ENCODE results near the gene NR2C2AP. TPM values are rescaled to one million over a fixed set of nuclear protein-coding genes. Genes with fewer than 3 reads are reported as not detected.

The NR2C2AP gene
- total RNA-seq, 1 donor from 2014 or later: 15.2 TPM

DNA sequence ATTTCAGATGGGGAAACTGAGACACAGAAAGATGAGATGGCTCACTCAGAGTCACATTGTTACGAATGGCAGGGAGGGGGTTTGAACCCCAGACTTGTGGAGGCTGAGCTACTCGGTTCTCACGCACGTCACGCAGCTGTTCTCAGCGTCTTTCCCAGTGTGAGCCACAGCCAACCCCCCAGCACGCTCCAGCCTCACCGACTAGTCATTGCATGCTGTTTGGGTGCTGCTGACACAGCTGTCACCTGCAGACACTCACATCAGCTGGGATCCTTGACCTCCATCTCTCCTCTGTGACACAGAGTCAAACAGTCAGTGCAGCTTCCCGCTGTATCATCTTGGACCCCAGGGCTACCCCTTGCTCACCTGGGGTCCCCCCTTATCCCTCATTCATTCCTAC lies 6.2 kb upstream of the NR2C2AP start:
- H3K4me1 Mint-ChIP-seq (ENCODE audit: unreplicated experiment): no peaks in the 10 kb centered on the region
- TF ChIP-seq, protein P1, sequence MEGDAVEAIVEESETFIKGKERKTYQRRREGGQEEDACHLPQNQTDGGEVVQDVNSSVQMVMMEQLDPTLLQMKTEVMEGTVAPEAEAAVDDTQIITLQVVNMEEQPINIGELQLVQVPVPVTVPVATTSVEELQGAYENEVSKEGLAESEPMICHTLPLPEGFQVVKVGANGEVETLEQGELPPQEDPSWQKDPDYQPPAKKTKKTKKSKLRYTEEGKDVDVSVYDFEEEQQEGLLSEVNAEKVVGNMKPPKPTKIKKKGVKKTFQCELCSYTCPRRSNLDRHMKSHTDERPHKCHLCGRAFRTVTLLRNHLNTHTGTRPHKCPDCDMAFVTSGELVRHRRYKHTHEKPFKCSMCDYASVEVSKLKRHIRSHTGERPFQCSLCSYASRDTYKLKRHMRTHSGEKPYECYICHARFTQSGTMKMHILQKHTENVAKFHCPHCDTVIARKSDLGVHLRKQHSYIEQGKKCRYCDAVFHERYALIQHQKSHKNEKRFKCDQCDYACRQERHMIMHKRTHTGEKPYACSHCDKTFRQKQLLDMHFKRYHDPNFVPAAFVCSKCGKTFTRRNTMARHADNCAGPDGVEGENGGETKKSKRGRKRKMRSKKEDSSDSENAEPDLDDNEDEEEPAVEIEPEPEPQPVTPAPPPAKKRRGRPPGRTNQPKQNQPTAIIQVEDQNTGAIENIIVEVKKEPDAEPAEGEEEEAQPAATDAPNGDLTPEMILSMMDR (conservative IDR thresholded peaks at IDR 0.05): no peak
- no peak for DNase-seq (ENCODE audit: extremely low spot score, unreplicated experiment)
- H3K9me3 Mint-ChIP-seq: no peaks in the 10 kb centered on the region
- no peak overlapping the region for H3K27ac Mint-ChIP-seq
- peaks cover 74% of the 10 kb centered on the region for H3K27me3 Mint-ChIP-seq
- no peaks in the 10 kb centered on the region for H3K36me3 Mint-ChIP-seq
- H3K4me3 Mint-ChIP-seq: no peak overlapping the region

DNA sequence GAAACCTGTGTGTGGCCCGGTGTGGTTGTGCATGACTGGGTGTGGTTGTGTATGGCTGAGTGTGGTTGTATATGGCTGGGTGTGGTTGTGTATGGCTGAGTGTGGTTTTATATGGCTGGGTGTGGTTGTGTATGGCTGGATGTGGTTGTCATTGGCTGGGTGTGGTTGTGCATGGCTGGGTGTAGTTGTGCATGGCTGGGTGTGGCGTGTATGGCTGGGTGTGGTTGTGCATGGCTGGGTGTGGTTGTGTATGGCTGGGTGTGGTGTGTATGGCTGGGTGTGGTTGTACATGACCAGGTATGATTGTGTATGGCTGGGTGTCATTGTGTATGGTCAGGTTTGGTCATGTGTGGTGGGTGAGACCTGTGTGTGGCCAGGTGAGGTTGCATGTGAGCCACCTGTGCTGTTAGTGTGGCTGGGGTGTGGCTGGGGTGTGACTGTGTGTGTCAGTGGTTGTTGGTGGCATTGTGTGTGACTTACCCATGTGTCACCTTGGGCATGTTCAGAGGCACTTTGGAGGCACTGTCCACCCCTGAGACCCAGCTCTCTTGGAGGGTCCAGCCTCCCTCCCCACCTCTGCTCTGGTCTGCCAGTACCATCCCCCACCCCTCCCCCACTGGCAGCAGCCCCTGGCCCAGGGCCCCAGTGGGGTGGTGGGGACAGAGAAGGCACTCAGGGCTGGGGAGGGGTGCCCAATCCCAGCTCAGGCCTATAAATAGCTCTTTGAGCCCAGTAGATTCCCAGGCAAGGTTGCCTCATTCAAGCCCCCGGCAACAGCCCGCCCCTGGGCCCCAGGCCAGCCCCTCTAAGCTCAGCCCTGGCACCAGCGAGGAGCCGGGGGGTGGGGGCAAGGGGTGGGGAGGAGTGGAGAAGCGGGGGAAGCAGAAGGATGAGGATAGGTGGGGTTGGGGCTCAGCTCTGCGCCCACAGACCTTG lies 4.7 kb upstream of the NR2C2AP start:
- Mint-ChIP-seq H3K4me3 (no peak overlapping the region), H3K9me3 (no peaks in the 10 kb centered on the region), H3K4me1 (ENCODE audit: unreplicated experiment) (no peaks in the 10 kb centered on the region), H3K36me3 (no peaks in the 10 kb centered on the region), H3K27ac (no peak overlapping the region), H3K27me3 (peaks cover 59% of the 10 kb centered on the region)
- no peak for DNase-seq (ENCODE audit: extremely low spot score, unreplicated experiment)
- TF ChIP-seq, protein P1 (conservative IDR thresholded peaks at IDR 0.05): no peak

- peaks cover 51% of the 10 kb centered on the region for H3K27me3 Mint-ChIP-seq
- H3K36me3 Mint-ChIP-seq: no peaks in the 10 kb centered on the region
- TF ChIP-seq, protein P1 (conservative IDR thresholded peaks at IDR 0.05): no peak
- no peak overlapping the region for H3K4me3 Mint-ChIP-seq
- DNase-seq (ENCODE audit: extremely low spot score, unreplicated experiment): no peak
- no peak overlapping the region for H3K27ac Mint-ChIP-seq
- no peaks in the 10 kb centered on the region for H3K9me3 Mint-ChIP-seq
- peaks cover 8% of the 10 kb centered on the region for H3K4me1 Mint-ChIP-seq (ENCODE audit: unreplicated experiment)
Observed at GRCh38 chr19:19206938-19207337, 3.7 kb upstream of the NR2C2AP start.

GRCh38 chr19:19205416-19206410 lies 2.5 kb upstream of the NR2C2AP start:
- TF ChIP-seq, protein P1 (conservative IDR thresholded peaks at IDR 0.05): no peak
- Mint-ChIP-seq H3K27ac (no peak overlapping the region), H3K36me3 (no peaks in the 10 kb centered on the region), H3K4me1 (ENCODE audit: unreplicated experiment) (peaks cover 8% of the 10 kb centered on the region), H3K27me3 (peaks cover 39% of the 10 kb centered on the region), H3K9me3 (no peaks in the 10 kb centered on the region), H3K4me3 (peak overlapping the region; percentile 11)
- DNase-seq (ENCODE audit: extremely low spot score, unreplicated experiment): no peak

DNA sequence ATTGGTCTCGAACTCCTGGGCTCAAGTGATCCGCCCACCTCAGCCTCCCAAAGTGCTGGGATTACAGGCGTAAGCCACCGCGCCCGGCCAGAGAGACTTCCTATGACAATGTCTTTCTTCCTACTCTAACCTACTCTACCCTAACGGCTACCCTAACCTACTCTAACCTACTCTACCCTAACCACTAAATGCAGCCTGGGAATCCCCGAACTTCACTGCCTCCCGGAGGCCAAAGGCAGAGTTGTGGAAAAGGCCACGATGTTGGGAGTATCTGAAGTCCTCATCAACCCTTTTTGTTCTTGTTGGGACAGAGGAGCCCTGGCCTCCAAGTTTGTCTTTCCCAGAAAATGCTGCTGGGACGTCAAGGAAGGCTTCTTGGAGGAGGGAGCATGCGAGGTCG lies 967 bp upstream of the NR2C2AP start:
- Mint-ChIP-seq H3K9me3 (no peaks in the 10 kb centered on the region), H3K4me3 (peak overlapping the region; percentile 80), H3K27me3 (peaks cover 26% of the 10 kb centered on the region), H3K27ac (no peak overlapping the region), H3K36me3 (peaks cover 4% of the 10 kb centered on the region), H3K4me1 (ENCODE audit: unreplicated experiment) (peaks cover 8% of the 10 kb centered on the region)
- DNase-seq (ENCODE audit: extremely low spot score, unreplicated experiment): no peak
- TF ChIP-seq, protein P1 (conservative IDR thresholded peaks at IDR 0.05): no peak

Data from type B pancreatic cell (in vitro differentiated cells).